HEK293 (cell line): ENCODE data around the gene ZFP36.

Source experiments
- CTCF ChIA-PET: fragments of 350-600 bp; formaldehyde crosslinking; extraction: SDS; loops from one replicate; lab custom pipeline; 2021; ENCODE audit warnings: antibody characterized with exemption; lab: Yijun Ruan, JAX
- POLR2A ChIA-PET: fragments of 300-600 bp; formaldehyde crosslinking; extraction: SDS; loops from one replicate; lab custom pipeline; 2020; ENCODE audit warnings: antibody characterized with exemption, inconsistent platforms; lab: Yijun Ruan, JAX
- H3K27ac ChIP-seq: fragments of 200-500 bp; sonication (Bioruptor generic); 2 replicates; pipeline ENCODE4 v1.5.1; 2014; ENCODE audit warnings: low read depth, low read length, control low read depth, inconsistent platforms; ENCODE audit errors: extremely low read depth
- H3K36me3 ChIP-seq, 2 experiments: fragments of 200-500 bp in 1 of 2; sonication (Bioruptor generic) in 1 of 2; 1 replicate in 1 of 2; 2 replicates in 1 of 2; pipeline ENCODE4 v1.5.1; 2014 to 2017; ENCODE audit warnings: inconsistent platforms in 2 of 2, low read length in 2 of 2; ENCODE audit not compliant: control insufficient read depth in 2 of 2, insufficient read depth in 1 of 2
- H3K4me1 ChIP-seq: fragments of 200-500 bp; sonication (Bioruptor generic); 2 replicates; pipeline ENCODE4 v1.5.1; 2014; ENCODE audit warnings: mild to moderate bottlenecking, low read length, inconsistent platforms; ENCODE audit not compliant: control insufficient read depth, insufficient read depth
- H3K4me3 ChIP-seq: 2 replicates; pipeline ENCODE4 v1.5.1; 2011; ENCODE audit warnings: low read depth, mild to moderate bottlenecking, control low read depth, low read length, moderate library complexity
- H3K9me3 ChIP-seq: fragments of 200-500 bp; sonication (Bioruptor generic); 2 replicates; pipeline ENCODE4 v1.5.1; 2014; ENCODE audit warnings: low read depth, low read length, inconsistent platforms; ENCODE audit not compliant: control insufficient read depth, insufficient read depth
- FEZF1 ChIP-seq: fragments of 450-650 bp; formaldehyde crosslinking; IDR thresholded peaks from 2 replicates; pipeline ENCODE4 v1.5.1; 2016; ENCODE audit warnings: missing biosample characterization, missing genetic modification characterization
- ZBTB48 ChIP-seq: fragments of 450-650 bp; formaldehyde crosslinking; IDR thresholded peaks from 2 replicates; pipeline ENCODE4 v1.5.1; 2016; ENCODE audit warnings: missing biosample characterization, missing genetic modification characterization
- ZBTB7A ChIP-seq: fragments of 450-650 bp; formaldehyde crosslinking; IDR thresholded peaks from 2 replicates; pipeline ENCODE4 v1.5.1; 2016; ENCODE audit warnings: low read depth, missing biosample characterization, missing genetic modification characterization
- ZFHX2 ChIP-seq: fragments of 450-650 bp; formaldehyde crosslinking; conservative IDR thresholded peaks from 2 replicates; pipeline ENCODE4 v1.5.1; 2016; ENCODE audit warnings: missing biosample characterization, missing genetic modification characterization
- ZNF133 ChIP-seq: fragments of 450-650 bp; formaldehyde crosslinking; IDR thresholded peaks from 2 replicates; pipeline ENCODE4 v1.5.1; 2016; ENCODE audit warnings: missing biosample characterization, missing genetic modification characterization
- ZNF155 ChIP-seq: fragments of 450-650 bp; formaldehyde crosslinking; IDR thresholded peaks from 2 replicates; pipeline ENCODE4 v1.5.1; 2016; ENCODE audit warnings: missing biosample characterization, missing genetic modification characterization
- ZNF16 ChIP-seq: fragments of 450-650 bp; formaldehyde crosslinking; IDR thresholded peaks from 2 replicates; pipeline ENCODE4 v1.5.1; 2016; ENCODE audit warnings: low read depth, missing biosample characterization, missing genetic modification characterization
- ZNF169 ChIP-seq: fragments of 450-650 bp; formaldehyde crosslinking; IDR thresholded peaks from 2 replicates; pipeline ENCODE4 v1.5.1; 2016; ENCODE audit warnings: missing biosample characterization, missing genetic modification characterization
- ZNF174 ChIP-seq: fragments of 450-650 bp; formaldehyde crosslinking; IDR thresholded peaks from 2 replicates; pipeline ENCODE4 v1.5.0; 2017; ENCODE audit warnings: missing biosample characterization, mild to moderate bottlenecking, missing genetic modification characterization
- ZNF214 ChIP-seq: fragments of 450-650 bp; formaldehyde crosslinking; IDR thresholded peaks from 2 replicates; pipeline ENCODE4 v1.5.1; 2017; ENCODE audit warnings: missing biosample characterization, mild to moderate bottlenecking, missing genetic modification characterization, borderline replicate concordance
- ZNF335 ChIP-seq: fragments of 450-650 bp; formaldehyde crosslinking; conservative IDR thresholded peaks from 2 replicates; pipeline ENCODE4 v1.5.1; 2016; ENCODE audit warnings: missing biosample characterization, missing genetic modification characterization
- ZNF529 ChIP-seq: fragments of 450-650 bp; formaldehyde crosslinking; IDR thresholded peaks from 2 replicates; pipeline ENCODE4 v1.5.1; 2017; ENCODE audit warnings: missing genetic modification characterization, missing biosample characterization; ENCODE audit not compliant: insufficient replicate concordance
- ZNF610 ChIP-seq: fragments of 450-650 bp; formaldehyde crosslinking; IDR thresholded peaks from 2 replicates; pipeline ENCODE4 v1.5.1; 2016; ENCODE audit warnings: missing biosample characterization, missing genetic modification characterization, borderline replicate concordance
- ZNF707 ChIP-seq: fragments of 450-650 bp; formaldehyde crosslinking; IDR thresholded peaks from 2 replicates; pipeline ENCODE4 v1.5.1; 2016; ENCODE audit warnings: missing biosample characterization, missing genetic modification characterization
- ZNF785 ChIP-seq: fragments of 450-650 bp; formaldehyde crosslinking; IDR thresholded peaks from 2 replicates; pipeline ENCODE4 v1.5.1; 2016; ENCODE audit warnings: missing biosample characterization, missing genetic modification characterization
- ZSCAN30 ChIP-seq: fragments of 450-650 bp; IDR thresholded peaks from 2 replicates; pipeline ENCODE4 v1.5.1; 2018; ENCODE audit warnings: missing biosample characterization, mild to moderate bottlenecking, missing genetic modification characterization, moderate library complexity
- TF ChIP-seq, protein P1 (sequence below): fragments of 450-650 bp; formaldehyde crosslinking; IDR thresholded peaks from 2 replicates; pipeline ENCODE4; 2016; ENCODE audit warnings: missing biosample characterization, missing genetic modification characterization
- TF ChIP-seq, protein P2 (sequence below): fragments of 450-650 bp; formaldehyde crosslinking; IDR thresholded peaks from 2 replicates; pipeline ENCODE4 v1.5.1; 2016; ENCODE audit warnings: missing biosample characterization, missing genetic modification characterization
- TF ChIP-seq, protein P3 (sequence below): fragments of 450-650 bp; formaldehyde crosslinking; IDR thresholded peaks from 2 replicates; pipeline ENCODE4 v1.5.1; 2016; ENCODE audit warnings: missing biosample characterization, missing genetic modification characterization

ZFP36 gene

DNA sequence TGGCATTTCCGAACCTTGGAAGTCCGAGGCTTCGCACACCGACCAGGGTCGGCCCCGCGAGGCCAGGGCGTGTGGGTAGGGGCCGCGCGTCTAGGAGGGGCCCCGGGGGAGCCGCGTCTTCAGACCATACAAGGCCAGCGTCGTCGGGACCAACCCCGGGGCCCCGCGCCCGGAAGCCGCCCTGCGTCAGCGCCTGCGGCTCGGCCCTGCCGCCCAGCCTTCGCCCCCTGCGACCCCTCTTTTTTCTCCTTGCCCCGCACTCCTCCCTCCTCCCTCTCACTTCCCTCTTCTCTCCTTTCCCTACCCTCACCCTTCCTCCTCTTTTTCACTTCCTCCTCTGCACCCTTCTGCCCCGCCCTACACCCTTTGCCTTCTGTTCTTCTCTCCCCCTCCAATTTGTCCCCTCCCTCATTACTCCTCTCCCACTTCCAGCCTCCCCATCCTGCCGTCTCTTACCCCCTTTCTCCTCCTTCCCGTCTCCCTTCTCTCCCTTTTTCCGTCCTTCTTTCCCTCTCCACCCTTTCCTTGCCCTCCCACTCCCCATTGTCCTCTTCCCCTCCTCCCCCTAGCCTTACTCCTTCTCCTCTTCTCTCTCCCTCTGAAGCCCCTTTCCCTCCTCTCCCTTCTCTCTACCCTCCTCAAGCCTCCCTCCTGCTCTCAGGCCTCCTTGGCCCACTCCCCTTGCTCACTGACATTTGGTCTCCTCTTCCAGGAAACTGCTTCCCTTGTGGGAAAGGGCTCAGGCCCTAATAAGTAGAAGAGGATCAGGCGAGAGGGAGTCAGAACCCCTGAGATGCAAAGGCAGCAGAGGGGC is 3.6 kb downstream of the ZFP36 start (continued):
- TF ChIP-seq ZBTB48 (tag by site-specific recombination) (peak; percentile 85; the same call in 1 of the 2 replicates), ZNF174 (no peak), ZNF707 (tag by site-specific recombination) (peak; percentile 49; the same call in 1 of the 2 replicates), ZNF529 (tag by site-specific recombination) (no peak), FEZF1 (tag by site-specific recombination) (peak; percentile 80), ZFHX2 (tag by site-specific recombination) (peak; percentile 96)
- TF ChIP-seq, protein P1, sequence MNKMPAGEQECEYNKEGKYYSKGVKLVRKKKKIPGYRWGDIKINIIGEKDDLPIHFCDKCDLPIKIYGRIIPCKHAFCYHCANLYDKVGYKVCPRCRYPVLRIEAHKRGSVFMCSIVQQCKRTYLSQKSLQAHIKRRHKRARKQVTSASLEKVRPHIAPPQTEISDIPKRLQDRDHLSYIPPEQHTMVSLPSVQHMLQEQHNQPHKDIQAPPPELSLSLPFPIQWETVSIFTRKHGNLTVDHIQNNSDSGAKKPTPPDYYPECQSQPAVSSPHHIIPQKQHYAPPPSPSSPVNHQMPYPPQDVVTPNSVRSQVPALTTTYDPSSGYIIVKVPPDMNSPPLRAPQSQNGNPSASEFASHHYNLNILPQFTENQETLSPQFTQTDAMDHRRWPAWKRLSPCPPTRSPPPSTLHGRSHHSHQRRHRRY (tag by site-specific recombination): peak; percentile 98
- TF ChIP-seq, protein P2, sequence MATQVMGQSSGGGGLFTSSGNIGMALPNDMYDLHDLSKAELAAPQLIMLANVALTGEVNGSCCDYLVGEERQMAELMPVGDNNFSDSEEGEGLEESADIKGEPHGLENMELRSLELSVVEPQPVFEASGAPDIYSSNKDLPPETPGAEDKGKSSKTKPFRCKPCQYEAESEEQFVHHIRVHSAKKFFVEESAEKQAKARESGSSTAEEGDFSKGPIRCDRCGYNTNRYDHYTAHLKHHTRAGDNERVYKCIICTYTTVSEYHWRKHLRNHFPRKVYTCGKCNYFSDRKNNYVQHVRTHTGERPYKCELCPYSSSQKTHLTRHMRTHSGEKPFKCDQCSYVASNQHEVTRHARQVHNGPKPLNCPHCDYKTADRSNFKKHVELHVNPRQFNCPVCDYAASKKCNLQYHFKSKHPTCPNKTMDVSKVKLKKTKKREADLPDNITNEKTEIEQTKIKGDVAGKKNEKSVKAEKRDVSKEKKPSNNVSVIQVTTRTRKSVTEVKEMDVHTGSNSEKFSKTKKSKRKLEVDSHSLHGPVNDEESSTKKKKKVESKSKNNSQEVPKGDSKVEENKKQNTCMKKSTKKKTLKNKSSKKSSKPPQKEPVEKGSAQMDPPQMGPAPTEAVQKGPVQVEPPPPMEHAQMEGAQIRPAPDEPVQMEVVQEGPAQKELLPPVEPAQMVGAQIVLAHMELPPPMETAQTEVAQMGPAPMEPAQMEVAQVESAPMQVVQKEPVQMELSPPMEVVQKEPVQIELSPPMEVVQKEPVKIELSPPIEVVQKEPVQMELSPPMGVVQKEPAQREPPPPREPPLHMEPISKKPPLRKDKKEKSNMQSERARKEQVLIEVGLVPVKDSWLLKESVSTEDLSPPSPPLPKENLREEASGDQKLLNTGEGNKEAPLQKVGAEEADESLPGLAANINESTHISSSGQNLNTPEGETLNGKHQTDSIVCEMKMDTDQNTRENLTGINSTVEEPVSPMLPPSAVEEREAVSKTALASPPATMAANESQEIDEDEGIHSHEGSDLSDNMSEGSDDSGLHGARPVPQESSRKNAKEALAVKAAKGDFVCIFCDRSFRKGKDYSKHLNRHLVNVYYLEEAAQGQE (tag by site-specific recombination): peak; percentile 36; the same call in 1 of the 2 replicates

DNA sequence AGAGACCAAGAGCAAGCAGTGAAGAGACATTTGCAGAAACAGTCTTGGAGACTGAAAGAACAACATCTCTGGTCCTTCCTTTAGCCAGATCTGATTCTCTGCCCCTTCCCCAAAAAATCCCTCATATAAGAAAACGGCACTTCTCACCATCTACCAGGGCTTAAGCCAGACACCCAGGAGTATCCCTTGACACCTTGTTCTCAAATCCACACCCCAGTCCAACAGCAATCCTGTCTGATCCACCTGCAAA is 4.1 kb downstream of the ZFP36 start:
- Histone ChIP-seq H3K27ac (peak overlapping the region; percentile 89; the same call in 1 of the 2 replicates), H3K4me1 (peaks cover 44% of the 10 kb centered on the region)
- CTCF ChIA-PET: interaction anchor here (0.9 to 2.4 kb wide), 15 partner anchors 10 to 288 kb away, joined by 3 to 144 read pairs (median 6); partner anchors contain the start of genes EID2, MED29, PAF1 and RPS16
- TF ChIP-seq ZNF610 (tag by site-specific recombination) (no peak), ZBTB7A (tag by site-specific recombination) (peak; percentile 45; the same call in 1 of the 2 replicates), ZNF785 (tag by site-specific recombination) (peak; percentile 30; the same call in 1 of the 2 replicates), ZNF169 (peak; percentile 45; the same call in 1 of the 2 replicates)
- TF ChIP-seq, all 188 proteins: peak for 3
- POLR2A ChIA-PET: interaction anchor here (2.2 to 2.4 kb wide), 4 partner anchors 8 to 25 kb away, joined by 14 to 57 read pairs (median 30); partner anchors contain the start of genes MED29, PAF1 and RPS16
- Histone ChIP-seq H3K9me3 (no peaks in the 10 kb centered on the region), H3K4me3 (no peak overlapping the region), H3K36me3 (peaks cover 12% of the 10 kb centered on the region in 2 experiments; a peak in 2 of 3 replicates)

DNA sequence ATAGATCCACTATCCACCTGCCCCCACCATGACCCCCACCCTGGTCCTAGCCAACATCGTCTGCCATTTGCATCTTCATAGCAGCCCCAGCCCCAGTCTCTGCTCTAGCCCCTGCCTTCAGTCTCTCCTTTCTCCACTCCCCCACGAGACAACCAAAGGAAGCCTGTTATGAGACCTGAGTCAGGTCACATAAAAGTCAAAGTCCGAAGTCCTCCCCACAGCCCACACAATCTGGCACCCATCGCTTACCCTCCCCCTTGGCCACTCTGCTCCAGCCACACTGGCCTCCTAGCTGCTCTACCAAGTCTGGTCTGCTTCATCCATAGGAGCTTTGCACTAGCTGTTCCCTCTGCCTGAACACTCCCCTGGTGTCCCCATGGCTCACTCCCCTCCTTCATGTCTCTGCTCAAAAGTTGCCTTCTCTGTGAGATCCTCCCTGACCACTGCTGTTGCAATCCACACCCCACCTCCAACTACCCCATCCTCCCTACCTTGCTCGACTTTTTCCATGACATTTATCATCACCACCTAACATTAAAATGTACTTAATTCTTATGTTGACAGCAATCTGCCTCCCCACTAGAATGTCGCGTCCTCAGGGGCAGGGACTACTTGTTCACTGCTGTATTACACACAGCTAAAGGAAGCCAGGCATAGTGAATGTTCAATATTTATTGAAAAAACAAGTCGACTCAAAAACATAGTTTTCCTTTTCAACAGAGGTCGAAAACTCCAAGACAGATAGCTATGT is 4.6 kb downstream of the ZFP36 start:
- POLR2A ChIA-PET: interaction anchor here (0.5 to 2.4 kb wide), 7 partner anchors 9 to 29 kb away, joined by 3 to 57 read pairs (median 14); partner anchors contain the start of genes MED29, PAF1 and RPS16
- peaks cover 41% of the 10 kb centered on the region for H3K4me1 ChIP-seq
- CTCF ChIA-PET: interaction anchor here (0.5 to 2.4 kb wide), 59 partner anchors 8 to 681 kb away, joined by 3 to 144 read pairs (median 4); partner anchors contain the start of genes EID2, EID2B, FBXO17 and GMFG
- no peak overlapping the region for H3K4me3 ChIP-seq
- H3K9me3 ChIP-seq: no peaks in the 10 kb centered on the region
- H3K27ac ChIP-seq: peak overlapping the region; percentile 58; the same call in 1 of the 2 replicates
- peaks cover 12 to 17% of the 10 kb centered on the region in 2 experiments; a peak in 2 of 3 replicates for H3K36me3 ChIP-seq
- TF ChIP-seq, protein P3, sequence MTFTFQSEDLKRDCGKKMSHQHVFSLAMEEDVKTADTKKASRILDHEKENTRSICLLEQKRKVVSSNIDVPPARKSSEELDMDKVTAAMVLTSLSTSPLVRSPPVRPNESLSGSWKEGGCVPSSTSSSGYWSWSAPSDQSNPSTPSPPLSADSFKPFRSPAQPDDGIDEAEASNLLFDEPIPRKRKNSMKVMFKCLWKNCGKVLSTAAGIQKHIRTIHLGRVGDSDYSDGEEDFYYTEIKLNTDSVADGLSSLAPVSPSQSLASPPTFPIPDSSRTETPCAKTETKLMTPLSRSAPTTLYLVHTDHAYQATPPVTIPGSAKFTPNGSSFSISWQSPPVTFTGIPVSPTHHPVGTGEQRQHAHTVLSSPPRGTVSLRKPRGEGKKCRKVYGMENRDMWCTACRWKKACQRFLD: no peak
- TF ChIP-seq ZNF16 (tag by site-specific recombination) (no peak), ZNF155 (0 out of 2 replicates have a peak, but pooled peaks have one; percentile 38), ZSCAN30 (no peak), ZNF133 (tag by site-specific recombination) (0 out of 2 replicates have a peak, but pooled peaks have one; percentile 7), ZNF214 (tag by site-specific recombination) (no peak), ZNF335 (tag by site-specific recombination) (peak; percentile 89)
